A673 (cell line): ENCODE results near the gene NEURL1B. TPM values are rescaled to one million over a fixed set of nuclear protein-coding genes. Genes with fewer than 3 reads are reported as not detected.

ENCODE experiments used
- BruUV-seq: library from RNA; stranded (reverse); fragments of 400-500 nt; replicated peaks from 2 replicates; lab custom pipeline; 2021; lab: Mats Ljungman, UMichigan
- CTCF ChIA-PET: fragments of 300-600 bp; sonication (Branson Sonifier 250); formaldehyde crosslinking; loops from one replicate; lab custom pipeline; 2022; ENCODE audit warnings: antibody characterized with exemption; lab: Charles Lee
- POLR2A ChIA-PET: fragments of 300-600 bp; sonication (Branson Sonifier 250); formaldehyde crosslinking; loops from one replicate; lab custom pipeline; 2022; ENCODE audit warnings: antibody characterized with exemption; ENCODE audit not compliant: low non-redundant PET; lab: Charles Lee
- DNase-seq: peaks from one replicate; pipeline ENCODE4 v3.0.0-alpha.2; 2015; ENCODE audit warnings: low spot score
- H3K27ac ChIP-seq: fragments of 200-600 bp; sonication (generic); 2 replicates; pipeline ENCODE4 v1.5.1; 2016; ENCODE audit warnings: mixed run types, low read depth, mild to moderate bottlenecking, mixed read lengths, antibody characterized with exemption, low read length; ENCODE audit not compliant: poor library complexity, severe bottlenecking
- H3K27me3 ChIP-seq: fragments of 200-600 bp; sonication (generic); replicated peaks from 2 replicates; pipeline ENCODE4 v1.6.1; 2017; ENCODE audit warnings: mixed run types, low read depth, mild to moderate bottlenecking, mixed read lengths, antibody characterized with exemption, low read length; ENCODE audit not compliant: insufficient read depth, poor library complexity
- H3K36me3 ChIP-seq: fragments of 200-600 bp; sonication (generic); 2 replicates; pipeline ENCODE4 v1.6.1; 2016; ENCODE audit warnings: mixed run types, mild to moderate bottlenecking, mixed read lengths, antibody characterized with exemption, low read length; ENCODE audit not compliant: insufficient read depth, poor library complexity, severe bottlenecking
- H3K4me1 ChIP-seq: fragments of 200-600 bp; sonication (generic); 2 replicates; pipeline ENCODE4 v1.6.1; 2017; ENCODE audit warnings: mixed run types, mild to moderate bottlenecking, mixed read lengths, antibody characterized with exemption, low read length; ENCODE audit not compliant: insufficient read depth, poor library complexity, severe bottlenecking
- H3K4me3 ChIP-seq: fragments of 200-600 bp; sonication (generic); 2 replicates; pipeline ENCODE4 v1.5.1; 2016; ENCODE audit warnings: low read depth, mixed run types, mild to moderate bottlenecking, mixed read lengths, low read length; ENCODE audit not compliant: poor library complexity, severe bottlenecking
- H3K9me3 ChIP-seq: fragments of 200-600 bp; sonication (generic); 2 replicates; pipeline ENCODE4 v1.6.1; 2016; ENCODE audit warnings: mixed run types, low read depth, mild to moderate bottlenecking, mixed read lengths, antibody characterized with exemption, low read length; ENCODE audit not compliant: poor library complexity, severe bottlenecking
- CTCF ChIP-seq: fragments of 300-800, 200-600 bp; sonication (generic); conservative IDR thresholded peaks from 2 replicates; pipeline ENCODE4 v1.5.1; 2017; ENCODE audit warnings: low read depth, mild to moderate bottlenecking, antibody characterized with exemption, low read length, moderate library complexity, mixed read lengths
- EZH2 ChIP-seq: fragments of 200-600 bp; sonication (generic); IDR thresholded peaks from 2 replicates; pipeline ENCODE4 v1.6.1; 2017; ENCODE audit warnings: borderline replicate concordance, low read depth, mild to moderate bottlenecking, mixed read lengths, antibody characterized with exemption, low read length; ENCODE audit not compliant: poor library complexity, severe bottlenecking
- intact Hi-C: fragments of 100-400 bp; cut with micrococcal nuclease; formaldehyde crosslinking; loops from one replicate; pipeline ENCODE4 v1.10.0; 2022; ENCODE audit not compliant: unreplicated experiment
- total RNA-seq: library from RNA; stranded (reverse); gene quantifications from 2 replicates; pipeline ENCODE4 v1.2.3, GENCODE V29; 2021

Gene NEURL1B
- total RNA-seq, 1 experiment from 2014 or later = 5.1 TPM

GRCh38 chr5:172730222-172730621, 89.2 kb downstream of the NEURL1B start:
- H3K9me3 ChIP-seq = no peaks in the 10 kb centered on the region
- intact Hi-C loops = no loop called here
- POLR2A ChIA-PET = no interaction called here
- H3K27me3 ChIP-seq = no peaks in the 10 kb centered on the region
- BruUV-seq = no TSS peak
- no peak overlapping the region for H3K4me3 ChIP-seq
- H3K4me1 ChIP-seq = no peaks in the 10 kb centered on the region
- TF ChIP-seq EZH2 = no peak
- no peak overlapping the region for H3K27ac ChIP-seq
- CTCF ChIA-PET = no interaction called here
- no peak for DNase-seq
- H3K36me3 ChIP-seq = no peaks in the 10 kb centered on the region

GRCh38 chr5:172730981-172731679, 90.1 kb downstream of the NEURL1B start:
- intact Hi-C loops = no loop called here
- Histone ChIP-seq H3K27ac (no peak overlapping the region), H3K36me3 (no peaks in the 10 kb centered on the region), H3K4me1 (no peaks in the 10 kb centered on the region), H3K9me3 (no peaks in the 10 kb centered on the region), H3K4me3 (no peak overlapping the region), H3K27me3 (no peaks in the 10 kb centered on the region)
- ChIA-PET POLR2A (no interaction called here), CTCF (no interaction called here)
- TF ChIP-seq EZH2 (no peak), CTCF (no peak)
- DNase-seq = no peak
- no TSS peak for BruUV-seq

GRCh38 chr5:172731680-172732074, 90.6 kb downstream of the NEURL1B start:
- POLR2A ChIA-PET = no interaction called here
- DNase-seq = no peak
- Histone ChIP-seq H3K27ac (no peak overlapping the region), H3K9me3 (no peaks in the 10 kb centered on the region), H3K4me3 (no peak overlapping the region), H3K4me1 (no peaks in the 10 kb centered on the region), H3K36me3 (no peaks in the 10 kb centered on the region), H3K27me3 (no peaks in the 10 kb centered on the region)
- TF ChIP-seq CTCF (no peak), EZH2 (no peak)
- CTCF ChIA-PET = no interaction called here
- BruUV-seq = no TSS peak
- intact Hi-C loops = no loop called here

- intact Hi-C loops = no loop called here
- no TSS peak for BruUV-seq
- CTCF ChIA-PET = no interaction called here
Measured at GRCh38 chr5:172732201-172732865, 91.3 kb downstream of the NEURL1B start.

More at GRCh38 chr5:172732201-172732865, 91.3 kb downstream of the NEURL1B start:
- Histone ChIP-seq H3K4me1 (no peaks in the 10 kb centered on the region), H3K4me3 (no peak overlapping the region), H3K36me3 (no peaks in the 10 kb centered on the region), H3K27me3 (no peaks in the 10 kb centered on the region), H3K9me3 (no peaks in the 10 kb centered on the region), H3K27ac (no peak overlapping the region)
- POLR2A ChIA-PET = no interaction called here
- DNase-seq = no peak
- TF ChIP-seq CTCF (no peak), EZH2 (no peak)
